IPS-15b (cell line): ENCODE measurements around the gene ZFHX3.
"Not testable (repeated sequence)": the region's sequence is repeated elsewhere in the genome, so short reads cannot be mapped to it uniquely, and the experiment has no call there.

Experiments
- H3K27me3 ChIP-seq: one replicate; pipeline ENCODE4 v1.6.1; 2013; ENCODE audit warnings: low read length; ENCODE audit not compliant: control insufficient read depth, insufficient read depth
- H3K36me3 ChIP-seq: one replicate; pipeline ENCODE4 v1.6.1; 2013; ENCODE audit warnings: low read length; ENCODE audit not compliant: control insufficient read depth, insufficient read depth
- H3K4me1 ChIP-seq: one replicate; pipeline ENCODE4 v1.6.1; 2013; ENCODE audit warnings: mild to moderate bottlenecking, low read length; ENCODE audit not compliant: control insufficient read depth, insufficient read depth
- H3K4me3 ChIP-seq: one replicate; pipeline ENCODE4 v1.5.1; 2013; ENCODE audit warnings: low read depth, low read length
- H3K9ac ChIP-seq: one replicate; pipeline ENCODE4 v1.6.1; 2013; ENCODE audit warnings: low read depth, mild to moderate bottlenecking, low read length
- H3K9me3 ChIP-seq: one replicate; pipeline ENCODE4 v1.6.1; 2013; ENCODE audit warnings: mild to moderate bottlenecking, low read length; ENCODE audit not compliant: control insufficient read depth, insufficient read depth

Gene ZFHX3

GRCh38 chr16:73082634-73083051 lies 34.7 kb upstream of the ZFHX3 start:
- H3K9me3 ChIP-seq, H3K4me1 ChIP-seq, H3K27me3 ChIP-seq, H3K36me3 ChIP-seq, H3K9ac ChIP-seq, H3K4me3 ChIP-seq: not testable (repeated sequence)

GRCh38 chr16:73080931-73081330 lies 33.0 kb upstream of the ZFHX3 start:
- Histone ChIP-seq H3K9me3 (no peaks in the 10 kb centered on the region), H3K36me3 (no peaks in the 10 kb centered on the region)

GRCh38 chr16:73076324-73076810 lies 28.4 kb upstream of the ZFHX3 start:
- Histone ChIP-seq H3K27me3 (peaks cover 27% of the 10 kb centered on the region), H3K4me3 (no peak overlapping the region), H3K9ac (no peak overlapping the region), H3K9me3 (no peaks in the 10 kb centered on the region), H3K36me3 (no peaks in the 10 kb centered on the region), H3K4me1 (no peaks in the 10 kb centered on the region)

More at GRCh38 chr16:73080931-73081330, 33.0 kb upstream of the ZFHX3 start:
- no peaks in the 10 kb centered on the region for H3K4me1 ChIP-seq
- H3K27me3 ChIP-seq = peaks cover 5% of the 10 kb centered on the region
- H3K9ac ChIP-seq = no peak overlapping the region
- no peak overlapping the region for H3K4me3 ChIP-seq

- H3K36me3 ChIP-seq = no peaks in the 10 kb centered on the region
- peaks cover 6% of the 10 kb centered on the region for H3K4me1 ChIP-seq
- no peak overlapping the region for H3K4me3 ChIP-seq
- H3K9me3 ChIP-seq = no peaks in the 10 kb centered on the region
- H3K9ac ChIP-seq = no peak overlapping the region
- peaks cover 32% of the 10 kb centered on the region for H3K27me3 ChIP-seq
These were observed 26.5 kb upstream of the ZFHX3 start for GRCh38 chr16:73074382-73074781.

GRCh38 chr16:73072051-73072450 lies 24.1 kb upstream of the ZFHX3 start:
- H3K27me3 ChIP-seq = peaks cover 55% of the 10 kb centered on the region
- H3K4me1 ChIP-seq, H3K9ac ChIP-seq, H3K4me3 ChIP-seq, H3K36me3 ChIP-seq, H3K9me3 ChIP-seq: not testable (repeated sequence)

- H3K9ac ChIP-seq = no peak overlapping the region
- peak overlapping the region; percentile 40 for H3K4me3 ChIP-seq
- H3K9me3 ChIP-seq = no peaks in the 10 kb centered on the region
- H3K4me1 ChIP-seq = peaks cover 6% of the 10 kb centered on the region
- no peaks in the 10 kb centered on the region for H3K36me3 ChIP-seq
- peaks cover 63% of the 10 kb centered on the region for H3K27me3 ChIP-seq
These were observed 23.4 kb upstream of the ZFHX3 start for GRCh38 chr16:73071131-73071940.

- H3K9me3 ChIP-seq = no peaks in the 10 kb centered on the region
- peaks cover 79% of the 10 kb centered on the region for H3K27me3 ChIP-seq
- no peaks in the 10 kb centered on the region for H3K36me3 ChIP-seq
- H3K9ac ChIP-seq = no peak overlapping the region
- H3K4me1 ChIP-seq = peaks cover 11% of the 10 kb centered on the region
- H3K4me3 ChIP-seq = peak overlapping the region; percentile 3
These were observed 21.8 kb upstream of the ZFHX3 start for GRCh38 chr16:73069581-73070262.

- H3K4me1 ChIP-seq = peaks cover 11% of the 10 kb centered on the region
- peak overlapping the region; percentile 3 for H3K4me3 ChIP-seq
- H3K36me3 ChIP-seq = no peaks in the 10 kb centered on the region
- no peaks in the 10 kb centered on the region for H3K9me3 ChIP-seq
- H3K9ac ChIP-seq = no peak overlapping the region
- peaks cover 83% of the 10 kb centered on the region for H3K27me3 ChIP-seq
These were observed 20.8 kb upstream of the ZFHX3 start for GRCh38 chr16:73068541-73069401.

GRCh38 chr16:73067671-73068540 lies 20.0 kb upstream of the ZFHX3 start:
- Histone ChIP-seq H3K4me1 (peaks cover 11% of the 10 kb centered on the region), H3K27me3 (peaks cover 86% of the 10 kb centered on the region), H3K9me3 (no peaks in the 10 kb centered on the region), H3K36me3 (no peaks in the 10 kb centered on the region), H3K9ac (no peak overlapping the region), H3K4me3 (peak overlapping the region; percentile 46)

- Histone ChIP-seq H3K27me3 (peaks cover 88% of the 10 kb centered on the region), H3K4me1 (peaks cover 14% of the 10 kb centered on the region), H3K9ac (no peak overlapping the region), H3K36me3 (no peaks in the 10 kb centered on the region), H3K9me3 (no peaks in the 10 kb centered on the region), H3K4me3 (peak overlapping the region; percentile 46)
These were observed 19.2 kb upstream of the ZFHX3 start for GRCh38 chr16:73066927-73067670.
